NCI-H128 (cell line): ENCODE measurements around the gene UNC93A.
"Not testable (repeated sequence)": the region's sequence is repeated elsewhere in the genome, so short reads cannot be mapped to it uniquely, and the experiment has no call there.

Experiments
- DNase-seq: peaks from one replicate; lab custom pipeline; 2025; ENCODE audit not compliant: unreplicated experiment; lab: John Stamatoyannopoulos, UW

The UNC93A gene

DNA sequence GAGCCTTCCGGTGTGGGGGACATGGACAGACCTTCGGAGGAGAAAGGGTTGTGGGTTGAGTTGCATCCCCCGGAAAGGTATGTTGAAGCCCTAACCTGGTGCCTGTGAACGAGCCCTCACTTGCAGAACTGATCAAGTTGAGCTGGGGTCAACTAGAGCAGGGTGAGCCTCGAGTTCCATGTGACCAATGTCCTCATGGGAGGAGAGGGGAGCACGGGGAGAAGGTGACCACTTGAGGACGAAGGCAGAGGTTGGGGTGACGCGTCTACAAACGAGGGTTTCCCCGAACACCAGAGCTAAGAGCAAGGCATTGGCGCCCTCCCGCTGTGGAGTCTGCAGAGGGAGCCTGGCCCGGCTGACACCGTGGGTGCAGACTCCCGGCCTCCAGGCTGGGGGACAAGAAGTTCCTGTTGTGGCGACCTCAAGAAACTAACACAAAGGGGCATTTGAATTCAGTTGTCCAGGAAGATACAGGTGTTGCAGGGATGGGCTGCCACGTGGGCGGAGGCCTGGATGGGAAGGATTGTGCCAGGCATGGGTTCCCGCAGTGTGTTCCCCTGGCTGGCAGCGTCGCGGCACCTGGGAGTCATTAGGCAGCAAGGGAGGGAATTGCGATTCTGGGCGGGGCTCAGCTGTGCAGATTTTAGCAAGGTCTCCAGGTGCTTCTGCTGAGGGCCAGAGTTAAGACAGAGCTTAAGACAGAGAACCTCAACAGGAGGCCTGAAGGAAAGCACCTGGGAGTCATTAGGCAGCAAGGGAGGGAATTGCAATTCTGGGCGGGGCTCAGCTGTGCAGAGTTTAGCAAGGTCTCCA lies 20.4 kb upstream of the UNC93A start:
- DNase-seq, result no peak

DNA sequence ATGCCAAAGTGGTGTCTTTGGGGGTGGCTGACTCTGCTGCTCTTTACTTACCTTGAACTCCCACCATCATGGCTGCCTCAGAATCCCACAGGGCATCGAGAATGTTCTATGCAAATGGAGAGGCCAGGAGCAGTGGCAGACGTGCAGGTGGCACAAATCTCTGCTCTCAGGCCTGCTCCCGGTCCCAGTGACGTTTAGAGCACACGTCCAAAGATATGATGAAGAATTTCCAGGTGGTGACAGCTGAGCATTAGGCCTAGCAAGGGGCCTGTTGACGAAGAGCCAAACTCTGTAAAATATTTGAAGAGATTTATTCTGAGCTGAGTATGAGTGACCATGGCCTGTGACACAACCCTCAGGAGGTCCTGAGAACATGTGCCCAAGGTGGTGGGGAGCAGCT lies 19.0 kb upstream of the UNC93A start:
- DNase-seq, result no peak

DNA sequence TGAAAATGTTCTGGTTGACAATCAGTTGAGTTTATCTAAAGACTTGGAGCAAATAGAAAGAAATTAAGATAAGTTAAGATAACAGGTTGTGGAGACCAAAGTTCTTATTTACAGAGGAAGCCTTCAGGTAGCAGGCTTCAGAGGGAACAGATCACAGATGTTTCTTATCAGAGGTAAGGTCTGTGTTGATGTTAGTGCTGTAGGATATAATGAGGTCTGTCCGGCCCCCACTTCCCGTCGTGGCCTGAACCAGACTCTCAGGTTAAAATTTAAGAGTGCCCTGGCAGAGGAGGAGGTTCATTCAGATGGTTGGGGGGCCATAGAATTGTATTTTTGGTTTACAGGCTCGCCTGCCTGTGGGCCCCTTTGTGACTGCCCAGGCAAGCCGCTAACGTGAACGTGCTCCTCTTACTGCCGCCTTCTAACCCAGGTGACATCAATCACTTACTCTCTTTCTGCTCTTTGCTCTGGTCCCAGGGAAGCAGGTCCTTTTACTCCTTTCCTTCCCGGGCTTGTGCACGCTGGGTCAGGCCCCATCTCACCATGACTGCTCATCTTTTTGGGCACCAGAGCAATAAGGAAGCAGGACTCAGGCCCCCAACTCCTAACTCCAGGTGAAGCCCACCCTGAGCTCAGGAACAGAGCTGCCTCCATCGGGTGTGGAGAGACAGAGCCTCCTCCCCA lies 18.3 kb upstream of the UNC93A start:
- DNase-seq, result no peak

DNA sequence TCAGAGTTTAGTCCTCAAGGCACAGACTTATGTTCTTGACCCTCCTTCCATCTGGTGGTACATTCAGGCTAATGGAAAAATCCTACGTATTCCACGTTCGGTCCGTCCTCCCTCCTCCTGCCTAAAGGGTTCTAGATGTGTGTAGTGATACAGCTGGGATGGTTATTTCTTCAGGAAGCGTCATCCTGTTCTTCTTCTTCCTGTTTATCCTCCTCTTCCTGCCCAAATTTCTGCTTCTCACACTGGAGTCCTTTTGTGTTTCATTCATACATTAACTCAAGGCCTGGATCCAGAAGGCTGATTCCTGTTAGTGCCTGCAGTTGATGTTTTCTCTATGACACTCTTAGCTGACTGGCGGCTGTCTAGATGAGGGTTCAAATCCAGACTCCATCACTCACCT lies 16.8 kb upstream of the UNC93A start:
- DNase-seq, result no peak

DNA sequence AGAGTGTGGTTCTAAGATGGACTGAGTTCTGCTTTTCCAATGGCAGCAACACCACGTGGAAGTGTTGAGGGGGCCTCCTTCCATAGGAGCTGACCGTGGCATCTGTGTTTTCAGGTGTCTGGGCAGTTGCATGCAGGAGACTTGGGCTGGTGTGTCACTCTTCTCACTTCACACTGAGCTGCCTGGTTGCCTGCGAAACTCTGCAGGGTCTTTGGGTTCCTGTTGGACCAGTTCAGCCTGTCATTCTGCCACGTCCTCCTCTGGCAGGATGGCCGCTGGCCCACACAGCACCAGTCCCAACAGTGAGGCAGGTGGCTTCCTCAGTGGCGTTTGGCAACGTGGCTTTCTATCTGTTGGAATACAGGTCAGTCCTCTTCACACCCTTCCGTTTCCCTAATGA lies 16.1 kb upstream of the UNC93A start:
- DNase-seq, result no peak

DNA sequence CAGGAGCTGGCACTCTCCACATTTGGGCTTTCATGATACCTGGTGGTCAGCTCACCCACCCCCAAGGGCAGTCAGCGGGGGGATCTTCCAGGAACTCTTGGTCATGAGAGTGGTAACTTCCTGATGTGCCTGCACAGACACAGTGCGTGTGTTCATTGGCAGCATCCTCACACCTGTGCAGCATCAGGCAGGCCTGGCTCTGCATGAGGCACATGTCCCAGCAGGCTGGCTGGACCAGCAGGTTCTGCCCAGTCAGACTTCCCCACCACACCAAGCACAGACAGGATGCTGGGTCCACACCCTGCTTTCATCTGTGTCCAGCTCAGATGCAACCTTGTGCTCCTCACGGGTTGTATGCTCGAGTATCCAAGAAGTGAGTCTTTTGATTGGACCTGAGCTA lies 15.7 kb upstream of the UNC93A start:
- no peak for DNase-seq

DNA sequence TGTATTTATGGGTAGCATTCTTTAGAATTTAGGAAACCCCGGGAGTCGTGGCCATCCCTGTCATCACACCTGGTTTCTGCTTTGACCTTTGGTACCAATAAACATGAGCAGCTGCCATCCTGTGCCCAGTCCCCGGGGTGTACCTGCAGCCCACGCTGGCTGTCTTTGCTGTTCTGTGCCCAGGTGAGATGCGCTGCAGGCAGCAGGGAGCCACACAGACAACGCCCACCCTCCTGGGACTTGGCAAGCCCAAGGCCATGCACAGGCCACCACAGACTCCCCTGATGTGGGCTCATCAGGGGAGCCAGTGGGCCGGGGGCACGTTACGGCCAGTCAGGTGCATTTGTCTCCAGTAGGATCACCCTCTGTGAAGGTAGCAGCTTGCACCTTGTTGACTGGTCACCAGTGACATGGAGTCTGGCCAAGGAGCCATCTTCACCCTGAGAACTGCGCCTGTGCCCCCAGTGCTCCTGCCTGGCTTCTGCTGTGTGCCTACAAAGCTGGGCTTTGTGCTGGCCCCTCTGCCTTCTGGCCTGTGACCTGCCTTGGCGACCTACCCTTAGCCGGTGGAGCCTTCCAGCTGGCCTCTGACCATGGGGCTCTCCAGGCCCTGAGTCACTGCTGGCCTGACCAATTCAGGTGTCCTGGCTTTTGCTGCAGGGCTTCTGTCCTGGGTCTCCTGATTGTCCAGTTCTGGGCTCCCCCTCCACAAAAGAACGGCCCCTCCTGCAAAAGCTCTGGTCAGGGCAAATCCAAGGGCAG lies 14.2 kb upstream of the UNC93A start:
- DNase-seq, result no peak

DNA sequence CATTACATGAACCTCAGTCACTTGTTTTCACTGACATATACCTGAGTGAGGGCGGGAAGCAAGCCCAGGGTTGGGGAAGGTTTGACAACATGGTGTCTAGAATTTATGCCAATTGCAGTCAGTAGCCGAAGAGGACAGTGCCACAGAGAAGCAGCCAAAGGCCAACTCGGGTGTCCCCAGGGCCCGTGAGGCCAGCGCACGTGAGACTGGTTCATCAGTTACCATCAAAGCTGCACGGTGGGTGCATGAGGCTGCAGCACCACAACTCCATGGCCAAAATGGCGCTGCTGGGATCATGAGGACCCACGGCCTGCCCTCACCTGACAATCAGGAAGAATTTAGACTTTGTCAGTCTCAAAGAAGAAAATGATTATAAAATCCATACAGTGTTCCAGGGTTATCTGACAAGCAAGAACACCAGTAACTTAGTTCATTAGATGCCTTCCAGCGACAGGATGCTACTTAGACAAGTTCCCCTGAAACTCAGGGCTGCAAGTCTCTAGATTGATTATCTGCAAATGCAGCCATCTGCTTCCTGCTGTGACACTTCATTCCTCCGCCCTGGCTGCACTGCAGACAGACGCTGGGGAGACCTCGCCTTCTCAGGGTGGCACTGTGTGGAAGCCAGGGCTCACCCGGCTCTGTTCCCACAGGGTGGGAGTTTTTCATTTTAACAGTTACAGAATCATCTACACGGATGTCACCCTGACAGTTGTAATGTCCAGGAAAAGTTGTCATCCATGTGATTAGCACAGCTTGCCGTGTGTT lies 12.8 kb upstream of the UNC93A start:
- DNase-seq, result not testable (repeated sequence)

DNA sequence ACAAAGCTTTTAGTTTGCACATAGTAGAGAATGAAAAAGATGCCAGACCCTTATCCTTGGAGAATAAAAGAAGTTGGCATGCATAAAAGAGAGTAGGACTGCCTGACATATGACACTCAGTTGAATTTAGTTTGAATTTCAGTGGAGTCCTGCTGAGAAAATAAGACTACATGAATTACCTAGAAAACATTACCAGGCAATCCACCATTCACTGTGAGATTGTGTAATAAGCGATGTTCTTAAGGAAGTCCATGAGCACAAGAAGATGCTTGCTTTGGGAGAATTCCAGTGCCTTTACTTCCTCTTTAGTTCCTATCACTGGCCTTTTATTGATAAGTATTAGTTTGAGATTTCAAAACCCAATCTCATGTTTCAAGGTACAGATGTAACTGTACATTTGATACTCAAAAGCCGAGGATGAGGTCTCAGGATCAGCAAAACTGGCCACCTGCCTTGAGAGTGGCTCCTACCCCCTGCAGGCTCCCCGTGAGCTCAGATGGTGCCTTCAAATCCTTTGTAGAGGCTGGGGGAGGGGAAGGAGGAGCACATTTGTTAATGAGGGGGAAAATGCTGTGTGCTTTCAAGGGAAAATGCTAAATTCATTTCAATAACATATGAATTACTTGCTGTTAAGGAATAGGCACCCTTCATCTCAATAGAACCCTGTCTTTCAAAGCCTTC lies 11.2 kb upstream of the UNC93A start:
- no peak for DNase-seq

DNA sequence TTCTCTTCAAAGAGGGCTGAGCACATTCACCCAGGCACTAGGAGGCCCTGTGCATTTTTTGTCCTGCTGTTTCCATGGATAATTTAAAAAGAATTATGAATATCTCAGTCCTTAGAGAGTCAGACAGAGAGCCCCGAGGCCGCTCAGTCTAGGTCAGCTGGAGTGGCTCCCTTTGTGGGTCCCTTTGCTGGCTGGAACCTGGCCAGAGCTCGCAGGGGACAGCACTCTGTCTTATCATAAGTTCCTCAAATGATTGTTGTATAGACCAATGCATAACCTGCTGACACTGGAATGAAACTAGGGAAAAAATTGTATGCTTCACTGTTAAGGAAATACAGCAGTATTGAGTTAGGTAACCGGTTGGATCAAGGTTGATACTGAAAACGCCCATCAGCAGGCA lies 10.6 kb upstream of the UNC93A start:
- not testable (repeated sequence) for DNase-seq

DNA sequence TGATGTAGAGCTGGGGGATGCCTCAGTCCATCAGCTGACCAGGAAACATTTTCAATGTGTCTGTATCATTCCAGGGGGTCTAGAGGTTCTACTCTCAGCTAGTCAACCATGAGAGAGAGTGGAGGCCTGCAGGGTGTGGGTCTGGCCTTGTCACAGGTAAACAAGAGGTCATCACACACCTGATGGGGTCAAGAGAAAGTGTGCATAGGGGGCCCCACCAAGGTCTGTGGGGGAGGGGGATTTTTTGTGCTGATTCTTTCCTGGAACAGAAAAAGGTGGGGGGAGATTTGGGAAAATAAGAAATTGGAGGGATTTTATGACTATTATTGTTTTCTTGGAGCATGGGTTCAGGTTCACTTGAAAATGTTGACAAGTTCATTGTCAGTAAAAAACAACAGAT lies 8.9 kb upstream of the UNC93A start:
- no peak for DNase-seq

DNA sequence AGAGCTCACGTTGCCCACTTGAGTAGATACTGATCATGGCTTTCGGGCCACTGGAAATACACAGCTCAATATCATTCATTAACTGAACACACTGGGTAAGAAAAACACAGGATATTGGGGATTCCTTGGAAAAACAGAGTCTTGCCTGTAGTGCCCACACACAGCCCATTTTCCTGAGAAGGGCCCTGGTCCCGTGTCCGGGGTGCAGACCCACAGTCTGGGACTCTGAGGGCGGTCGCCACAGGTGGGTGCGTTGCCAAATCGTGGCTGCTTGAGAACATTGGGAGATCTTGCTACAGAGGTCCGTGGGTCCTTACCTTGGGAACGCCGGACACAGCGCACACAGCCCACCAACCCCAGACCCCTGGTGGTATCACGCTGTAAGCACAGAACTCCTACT lies 6.5 kb upstream of the UNC93A start:
- DNase-seq, result not testable (repeated sequence)

DNA sequence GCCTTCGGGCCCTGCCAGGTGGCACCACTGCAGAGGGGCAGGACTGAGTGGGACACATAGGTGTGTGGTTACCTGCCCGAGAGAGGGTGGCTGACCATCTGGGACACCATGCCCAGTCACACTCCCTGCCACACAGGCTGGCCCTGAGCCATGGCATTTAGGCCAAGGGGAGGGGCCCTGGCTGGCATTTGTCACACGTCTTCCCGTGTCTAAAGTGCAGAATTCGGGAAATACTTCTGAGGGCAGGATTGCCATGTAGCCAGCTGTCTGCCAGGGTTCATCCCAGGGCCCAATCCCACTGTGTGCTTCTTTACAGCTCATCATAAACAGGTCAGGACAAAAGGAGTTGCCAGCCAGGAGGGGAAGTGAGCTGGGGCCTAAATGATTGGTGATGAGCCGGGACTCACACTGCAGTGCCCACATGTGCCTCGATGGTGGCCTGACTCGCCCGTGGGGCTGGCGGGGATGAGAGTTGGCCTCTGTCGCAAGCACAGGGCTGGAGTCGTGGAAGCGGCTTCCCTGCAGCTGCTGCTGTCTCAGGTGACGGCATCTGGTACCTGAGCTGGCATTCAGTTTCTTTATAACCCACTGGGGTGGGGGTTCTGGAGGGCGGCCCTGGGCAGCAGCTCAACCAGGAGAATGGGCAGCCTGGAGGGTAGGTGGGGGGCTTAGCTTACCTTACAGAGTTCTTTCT lies 5.9 kb upstream of the UNC93A start:
- DNase-seq, result no peak

DNA sequence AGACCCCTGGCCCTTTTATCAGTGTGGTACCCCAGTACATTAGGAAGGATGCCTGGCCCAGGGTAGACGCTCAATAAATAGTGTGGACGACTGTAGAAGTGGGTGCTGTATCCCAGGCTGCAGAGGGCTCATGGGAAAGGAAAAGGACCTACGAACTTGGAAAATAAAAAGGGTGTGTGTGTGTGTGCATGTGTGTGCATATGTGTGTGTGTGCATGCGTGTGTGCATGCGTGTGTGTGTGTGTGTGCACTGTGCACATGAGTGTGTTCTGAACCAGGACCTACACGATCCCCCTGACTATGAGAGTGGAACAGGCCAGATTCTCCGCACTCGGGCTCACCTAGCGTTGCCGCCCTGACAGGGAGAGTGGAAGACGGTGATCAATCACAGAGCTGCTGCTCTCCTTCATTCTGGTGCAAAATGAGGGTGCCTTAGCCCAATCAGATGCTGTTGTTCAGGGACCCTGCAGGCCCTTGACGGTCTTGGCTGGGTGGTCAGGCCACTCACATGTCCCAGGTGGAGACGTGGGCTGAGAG lies 3.5 kb upstream of the UNC93A start:
- no peak for DNase-seq

DNA sequence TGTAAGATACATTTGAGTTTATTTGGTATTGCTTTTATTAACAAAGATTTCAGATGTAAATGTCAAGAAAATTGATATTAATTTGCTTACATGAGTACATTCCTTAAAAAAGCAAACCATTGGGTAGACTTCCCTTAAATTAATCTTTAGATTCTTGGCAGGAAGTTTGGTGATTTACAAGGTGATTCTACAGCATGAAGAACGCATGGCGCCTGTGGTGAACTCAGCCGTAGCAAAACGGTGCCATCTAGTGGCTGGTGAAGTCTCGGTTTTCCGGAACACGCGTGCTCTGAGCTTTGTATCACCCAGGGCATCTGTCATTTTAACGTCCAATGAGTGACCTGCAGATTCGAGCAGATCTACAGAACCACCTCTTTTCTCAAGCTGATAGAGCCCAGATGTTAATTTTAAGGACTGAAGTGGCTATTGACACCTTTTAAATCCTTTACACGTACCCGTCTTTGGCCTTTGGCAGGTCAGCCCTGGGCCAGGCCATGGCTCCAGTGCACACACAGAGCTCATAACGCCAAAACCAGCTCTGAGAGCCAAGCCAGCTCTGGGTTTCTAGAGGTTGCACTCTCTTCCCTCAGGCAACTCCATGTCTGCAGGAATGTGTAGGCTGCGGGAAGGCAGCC lies 2.4 kb upstream of the UNC93A start:
- DNase-seq, result not testable (repeated sequence)

DNA sequence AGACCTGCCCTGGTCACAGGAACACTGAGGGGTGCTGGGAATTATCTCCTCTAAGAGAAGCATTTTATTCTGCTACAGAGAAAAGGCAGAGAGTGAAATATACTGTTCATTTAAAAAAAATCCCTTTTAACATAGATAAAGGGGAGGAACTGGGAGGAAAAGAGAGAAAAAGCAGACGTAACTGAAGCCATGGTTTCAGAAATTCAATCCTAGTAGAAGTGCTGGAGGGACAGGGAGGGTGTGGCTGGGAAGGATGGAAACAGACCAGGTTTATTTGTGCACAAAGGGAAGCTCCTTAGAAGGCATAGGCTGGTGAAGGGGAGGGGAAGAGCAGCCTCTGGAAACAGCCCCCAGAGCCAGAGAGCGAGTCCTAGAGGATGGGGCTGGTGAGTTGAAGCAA lies 1.8 kb upstream of the UNC93A start:
- not testable (repeated sequence) for DNase-seq

DNA sequence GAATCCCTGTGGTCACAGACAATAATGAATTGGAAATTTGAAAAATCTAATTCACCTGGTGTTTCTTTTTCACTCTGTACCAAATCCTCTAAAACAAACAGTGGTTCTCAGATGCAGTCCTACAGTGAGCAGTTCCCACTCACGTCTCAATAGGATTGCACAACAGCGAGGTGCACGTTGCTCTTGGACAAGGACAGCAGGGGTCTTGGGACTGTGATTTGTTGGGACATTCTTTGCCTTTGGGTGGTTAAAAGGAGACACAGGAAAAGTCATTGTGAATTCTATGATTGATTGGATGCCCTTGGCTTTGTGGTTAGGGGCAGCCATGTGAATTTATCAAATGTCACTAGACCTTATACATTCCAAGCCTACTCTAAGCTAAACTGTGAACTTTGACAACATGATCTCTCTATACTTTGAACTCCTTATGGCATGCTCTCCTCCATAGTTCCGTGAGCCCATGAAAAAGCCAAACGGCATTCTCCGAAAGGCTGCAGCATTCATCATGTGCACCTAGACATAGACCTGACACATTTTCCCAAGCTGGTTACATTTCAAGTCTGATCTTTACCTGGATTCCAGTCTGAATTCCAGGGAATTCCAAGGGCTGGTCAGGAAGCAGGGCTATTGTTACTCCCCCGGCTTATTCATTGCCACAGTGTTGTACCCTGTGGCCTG lies 647 bp downstream of the UNC93A start:
- DNase-seq, result no peak

DNA sequence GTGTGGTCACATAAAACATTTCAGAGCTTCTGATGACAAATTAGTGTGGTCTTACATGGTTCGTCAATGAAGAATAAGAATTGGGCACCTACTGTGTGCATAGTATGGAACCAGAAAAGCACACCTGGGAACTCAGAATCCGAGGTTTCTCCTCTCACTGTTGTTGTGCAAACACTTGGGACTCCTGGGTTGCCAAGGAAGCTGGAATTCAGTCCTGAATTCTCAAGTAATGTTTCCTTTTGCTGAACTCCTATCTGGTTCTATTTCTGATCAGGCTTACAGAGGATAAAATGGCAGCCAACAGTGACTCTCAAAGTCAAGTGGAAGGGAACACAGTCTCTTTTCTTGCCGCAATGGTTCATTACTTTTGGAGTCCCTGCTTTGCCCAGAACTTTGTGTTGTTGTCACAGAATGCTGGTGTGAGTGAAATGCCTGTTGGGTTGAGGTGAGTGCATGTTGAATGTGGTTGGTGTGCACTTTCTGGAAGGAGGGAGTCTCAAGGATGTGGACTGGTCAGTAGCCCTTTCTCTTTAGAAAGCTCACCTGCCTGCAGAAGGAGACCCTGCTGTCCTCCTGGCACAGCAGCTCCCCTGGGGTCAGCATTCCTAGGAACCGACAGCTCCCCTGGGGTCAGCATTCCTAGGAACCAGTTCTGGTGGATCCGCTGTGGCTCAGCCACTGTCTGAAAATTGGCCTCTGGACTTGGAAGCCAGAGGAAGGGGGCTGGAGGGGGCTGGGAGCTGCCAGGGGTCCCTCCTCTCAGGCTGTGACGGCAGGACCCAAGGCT lies 1.4 kb downstream of the UNC93A start:
- no peak for DNase-seq
